Measurements from ENCODE around the gene FPR1. TPM values are rescaled to one million over a fixed set of nuclear protein-coding genes. Genes with fewer than 3 reads are reported as not detected.

The FPR1 gene, protein sequence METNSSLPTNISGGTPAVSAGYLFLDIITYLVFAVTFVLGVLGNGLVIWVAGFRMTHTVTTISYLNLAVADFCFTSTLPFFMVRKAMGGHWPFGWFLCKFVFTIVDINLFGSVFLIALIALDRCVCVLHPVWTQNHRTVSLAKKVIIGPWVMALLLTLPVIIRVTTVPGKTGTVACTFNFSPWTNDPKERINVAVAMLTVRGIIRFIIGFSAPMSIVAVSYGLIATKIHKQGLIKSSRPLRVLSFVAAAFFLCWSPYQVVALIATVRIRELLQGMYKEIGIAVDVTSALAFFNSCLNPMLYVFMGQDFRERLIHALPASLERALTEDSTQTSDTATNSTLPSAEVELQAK
- total RNA-seq = not detected

DNA sequence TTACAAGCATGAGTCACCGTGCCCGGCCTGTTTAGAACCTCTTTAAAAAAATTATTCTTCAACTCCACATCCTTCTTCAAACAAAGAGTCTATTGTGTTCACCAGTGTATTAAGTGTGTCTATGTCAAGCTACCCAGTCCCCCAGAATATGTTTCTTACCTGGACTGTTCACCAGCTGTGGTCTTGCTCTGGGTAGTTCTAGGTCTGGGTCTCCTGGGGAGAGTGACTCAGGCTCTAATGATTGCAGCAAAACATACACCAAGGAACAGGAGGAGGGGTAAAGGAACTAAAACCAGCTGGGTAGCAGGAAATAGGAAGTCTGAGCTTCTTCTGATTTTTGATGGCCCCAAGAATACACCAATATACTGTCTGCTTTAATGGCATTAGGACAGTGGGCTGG is at the start of gene FPR1:
Gene FPR1 (minus strand): TSS at position 224 of the 400 bp plus-strand sequence. CDS start 4,884 bp downstream, outside the sequence.
- H3K4me3 Mint-ChIP-seq = no peak within 1 kb of the TSS
- H3K27me3 Mint-ChIP-seq = peaks cover 10% of the 10 kb centered on the region
- no peaks in the 10 kb centered on the region for H3K36me3 Mint-ChIP-seq
- DNase-seq = no peak
- no peaks in the 10 kb centered on the region for H3K4me1 Mint-ChIP-seq
- no peaks in the 10 kb centered on the region for H3K9me3 Mint-ChIP-seq
- no peak within 1 kb of the TSS for H3K27ac Mint-ChIP-seq

DNA sequence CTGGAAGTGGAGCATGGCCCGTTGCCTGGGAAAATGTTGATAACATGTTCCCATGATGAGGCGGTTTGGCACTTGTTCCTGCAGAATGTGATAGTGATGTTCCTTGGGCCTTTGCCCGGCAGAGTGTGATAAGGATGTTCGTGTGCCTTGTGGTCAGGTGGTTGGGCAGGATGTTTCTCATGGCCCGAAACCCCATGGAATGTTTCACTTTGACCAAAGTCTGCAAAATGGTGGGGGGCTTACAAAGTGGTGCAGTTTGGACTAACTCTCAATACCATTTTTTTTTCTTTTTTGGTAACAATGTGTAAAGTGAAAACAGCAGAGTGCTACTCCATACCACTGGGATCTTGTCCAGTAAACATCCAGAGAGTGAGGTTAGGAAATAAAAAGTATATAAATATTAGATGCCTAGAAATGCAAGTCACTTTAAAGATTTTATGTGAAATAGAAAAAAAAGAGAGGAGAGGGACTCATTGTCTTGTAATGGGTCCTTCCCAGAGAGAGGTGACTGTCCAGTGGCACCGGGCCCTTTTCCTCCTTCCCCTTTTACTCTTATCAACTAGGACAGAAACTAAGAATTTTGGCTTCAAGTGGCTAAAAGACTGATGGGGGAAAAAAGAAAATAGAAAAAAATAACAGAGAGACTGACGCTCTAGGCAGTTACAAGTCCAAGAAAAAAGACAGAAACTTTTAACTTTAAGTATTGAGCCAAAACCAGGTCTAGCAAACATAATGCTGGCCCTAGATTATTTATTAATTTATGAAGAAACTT is 49.0 kb upstream of the FPR1 start:
- no peaks in the 10 kb centered on the region for H3K36me3 Mint-ChIP-seq
- DNase-seq = no peak
- no peaks in the 10 kb centered on the region for H3K9me3 Mint-ChIP-seq
- no peaks in the 10 kb centered on the region for H3K4me1 Mint-ChIP-seq
- no peak overlapping the region for H3K27ac Mint-ChIP-seq
- no peak overlapping the region for H3K4me3 Mint-ChIP-seq
- H3K27me3 Mint-ChIP-seq = peaks cover 21% of the 10 kb centered on the region

DNA sequence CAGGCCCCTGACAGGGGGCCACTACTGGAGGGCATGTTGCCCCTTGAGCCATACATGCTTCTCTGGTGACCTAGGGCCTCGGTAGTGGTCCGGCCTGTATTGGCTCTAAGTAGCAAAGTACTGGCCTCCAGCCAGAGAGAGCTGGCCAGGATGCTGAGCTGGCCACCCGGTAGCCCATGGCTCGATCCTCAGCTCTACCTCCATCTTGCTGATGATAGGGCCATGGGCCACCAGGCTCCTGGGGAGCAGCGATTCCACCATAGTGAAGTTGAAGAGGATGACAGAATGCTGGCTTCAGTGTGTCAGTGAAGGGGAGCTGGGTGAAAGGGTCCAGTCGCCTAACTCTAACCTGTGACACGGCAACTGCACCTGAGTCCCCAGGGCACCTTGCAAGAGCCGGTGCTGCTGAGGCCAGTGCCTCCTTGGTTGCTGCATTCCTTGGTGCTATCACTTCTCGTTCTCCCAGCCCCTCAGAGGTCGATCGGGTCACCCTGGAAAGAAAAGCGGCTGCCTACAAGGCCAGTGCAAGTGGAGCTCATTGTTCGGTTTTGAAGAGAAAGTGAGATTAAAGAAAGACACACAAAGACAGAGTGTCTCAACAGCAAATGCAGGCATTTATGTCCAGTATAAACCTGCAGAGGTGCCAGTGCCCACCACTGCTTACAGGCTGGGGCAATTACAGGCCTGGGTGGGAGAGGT is 48.2 kb upstream of the FPR1 start:
- Mint-ChIP-seq H3K27ac (no peak overlapping the region), H3K4me3 (no peak overlapping the region), H3K36me3 (no peaks in the 10 kb centered on the region), H3K4me1 (no peaks in the 10 kb centered on the region), H3K27me3 (peaks cover 22% of the 10 kb centered on the region), H3K9me3 (no peaks in the 10 kb centered on the region)
- DNase-seq = no peak

DNA sequence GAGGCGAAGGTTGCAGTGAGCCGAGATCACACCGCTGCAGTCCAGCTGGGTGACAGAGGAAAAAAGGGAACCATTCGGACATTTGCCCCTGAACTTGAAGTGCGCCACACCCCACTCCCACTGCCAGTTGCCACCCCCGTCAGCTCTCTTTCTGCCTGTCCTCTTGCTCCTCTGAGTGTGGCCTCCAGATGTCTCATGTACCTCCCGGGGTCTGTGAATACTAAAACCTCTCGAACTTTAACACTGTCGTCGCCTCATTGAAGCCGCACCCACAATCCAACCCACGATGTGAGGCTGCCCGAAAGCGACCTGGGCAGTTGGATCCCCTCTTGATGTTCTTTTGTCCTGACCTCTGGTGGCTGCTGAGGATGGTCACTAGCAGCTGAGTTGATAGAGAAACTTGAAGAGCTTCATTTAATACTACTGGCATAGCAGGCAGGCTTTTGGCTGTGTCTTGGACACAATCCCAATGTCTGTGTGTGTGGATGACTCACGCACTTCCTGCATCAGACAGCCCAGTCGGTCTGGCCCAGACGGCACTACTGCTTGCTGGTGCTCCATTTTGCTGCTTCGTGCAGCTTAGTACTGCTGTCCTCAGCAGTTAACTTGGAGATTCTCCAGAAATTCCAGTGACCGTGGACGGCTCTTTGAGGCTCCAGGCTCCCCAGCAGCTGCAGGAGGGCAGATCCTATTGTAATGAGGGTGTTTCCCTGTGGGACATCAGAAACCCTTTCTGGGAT is 47.5 kb upstream of the FPR1 start:
- no peak overlapping the region for H3K27ac Mint-ChIP-seq
- H3K4me3 Mint-ChIP-seq = no peak overlapping the region
- H3K27me3 Mint-ChIP-seq = peaks cover 24% of the 10 kb centered on the region
- no peaks in the 10 kb centered on the region for H3K9me3 Mint-ChIP-seq
- no peaks in the 10 kb centered on the region for H3K36me3 Mint-ChIP-seq
- DNase-seq = no peak
- no peaks in the 10 kb centered on the region for H3K4me1 Mint-ChIP-seq

DNA sequence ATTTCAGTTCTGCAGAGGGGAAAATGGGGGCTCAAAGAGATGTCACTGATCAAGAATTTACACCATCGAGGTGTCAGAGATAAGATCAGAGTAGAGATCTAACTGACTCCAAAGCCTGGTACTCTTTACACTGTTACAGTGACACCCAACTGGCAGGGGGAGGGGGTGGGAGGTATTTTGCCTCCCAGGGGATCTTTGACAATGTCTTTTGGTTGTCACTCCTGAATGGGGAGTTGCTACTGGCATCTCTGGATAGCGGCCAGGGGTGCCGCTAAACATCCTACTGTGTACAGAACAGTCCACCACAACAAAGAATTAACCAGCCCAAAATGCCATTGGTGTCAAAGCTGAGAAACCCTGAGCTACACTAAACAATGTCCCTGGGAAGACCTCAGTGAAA is 46.4 kb upstream of the FPR1 start:
- Mint-ChIP-seq H3K27ac (no peak overlapping the region), H3K4me1 (no peaks in the 10 kb centered on the region), H3K27me3 (peaks cover 21% of the 10 kb centered on the region), H3K9me3 (no peaks in the 10 kb centered on the region), H3K36me3 (no peaks in the 10 kb centered on the region), H3K4me3 (no peak overlapping the region)
- no peak for DNase-seq

DNA sequence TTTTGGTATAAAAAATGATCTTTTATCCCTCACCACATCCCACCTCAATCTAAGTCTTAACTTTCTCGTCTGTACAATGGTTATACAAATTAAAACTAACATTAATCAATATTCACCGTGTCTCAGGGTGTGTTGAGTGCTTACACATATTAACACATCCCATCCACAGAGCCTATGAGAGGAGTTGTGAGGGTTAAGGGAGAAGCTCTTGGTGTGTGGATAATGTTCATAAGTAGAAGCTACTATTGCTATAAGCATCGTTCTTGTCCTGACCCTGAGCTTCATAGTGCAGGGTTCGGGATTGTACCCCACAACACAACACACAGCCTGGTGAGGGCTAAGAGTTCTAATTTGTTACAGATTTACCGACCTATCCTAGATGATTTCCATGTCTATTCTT is 45.8 kb upstream of the FPR1 start:
- Mint-ChIP-seq H3K4me1 (no peaks in the 10 kb centered on the region), H3K27me3 (peaks cover 20% of the 10 kb centered on the region), H3K36me3 (no peaks in the 10 kb centered on the region), H3K4me3 (no peak overlapping the region), H3K27ac (no peak overlapping the region), H3K9me3 (no peaks in the 10 kb centered on the region)
- no peak for DNase-seq

DNA sequence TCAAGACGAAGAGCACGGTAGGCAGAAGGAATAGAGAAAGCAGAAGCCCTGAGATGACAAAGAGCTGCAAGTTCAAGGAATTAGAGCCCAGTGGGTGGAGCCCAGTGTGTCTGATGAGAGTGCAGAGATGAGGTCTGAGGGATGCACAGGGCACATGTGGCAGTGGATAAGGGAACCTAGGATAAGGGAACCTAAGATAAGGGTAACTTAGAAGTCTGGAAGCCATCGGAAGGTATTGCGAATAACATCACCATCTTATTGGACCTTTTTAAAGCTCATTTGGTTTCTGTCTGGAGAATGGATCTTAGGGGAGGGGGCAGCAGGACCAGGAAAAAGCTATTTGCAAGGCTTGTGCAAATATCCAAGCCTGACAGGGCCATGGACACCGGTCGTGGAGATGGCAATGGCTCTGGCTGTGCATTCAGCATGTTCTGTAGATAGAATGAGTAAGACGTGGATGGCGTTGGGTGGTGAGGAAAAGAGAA is 44.6 kb upstream of the FPR1 start:
- Mint-ChIP-seq H3K9me3 (no peaks in the 10 kb centered on the region), H3K27me3 (peaks cover 20% of the 10 kb centered on the region), H3K4me1 (no peaks in the 10 kb centered on the region), H3K4me3 (no peak overlapping the region), H3K27ac (no peak overlapping the region), H3K36me3 (no peaks in the 10 kb centered on the region)
- no peak for DNase-seq

DNA sequence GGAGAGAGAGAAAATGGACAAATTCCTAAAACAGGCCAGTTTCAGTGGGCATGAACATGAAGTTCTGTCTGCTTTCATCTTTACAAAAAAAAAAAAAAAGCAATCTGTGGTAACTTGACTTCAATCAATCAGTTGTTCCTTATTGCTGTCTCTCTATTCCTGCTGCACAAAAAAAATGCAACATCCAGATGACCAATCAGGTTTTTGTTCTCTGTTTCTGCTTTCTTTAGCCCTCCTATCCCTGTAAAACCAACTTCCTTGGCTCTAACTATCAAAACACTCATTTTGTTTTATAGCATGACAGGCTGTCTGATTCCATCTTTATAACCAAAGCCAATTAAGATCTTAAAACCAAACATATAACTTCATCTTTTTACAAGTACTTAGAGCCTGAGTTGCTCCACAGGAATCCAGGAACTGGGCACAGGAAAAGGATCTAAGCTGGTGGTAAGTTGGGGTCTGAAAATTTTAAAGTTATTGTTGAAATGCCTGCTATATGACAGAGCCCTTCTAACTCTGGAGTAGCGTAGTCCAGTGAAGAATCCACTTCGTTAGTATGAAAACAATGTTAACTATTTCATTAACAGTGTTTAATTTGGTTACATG is 43.3 kb upstream of the FPR1 start, which contains the start of gene FPR3:
Gene FPR3 (plus strand): TSS at position 273 of the 606 bp plus-strand sequence. CDS start 28,592 bp downstream, outside the sequence.
- Mint-ChIP-seq H3K36me3 (no peaks in the 10 kb centered on the region), H3K4me3 (no peak within 1 kb of the TSS), H3K27ac (no peak within 1 kb of the TSS), H3K27me3 (peaks cover 20% of the 10 kb centered on the region), H3K9me3 (no peaks in the 10 kb centered on the region), H3K4me1 (no peaks in the 10 kb centered on the region)
- DNase-seq = no peak

DNA sequence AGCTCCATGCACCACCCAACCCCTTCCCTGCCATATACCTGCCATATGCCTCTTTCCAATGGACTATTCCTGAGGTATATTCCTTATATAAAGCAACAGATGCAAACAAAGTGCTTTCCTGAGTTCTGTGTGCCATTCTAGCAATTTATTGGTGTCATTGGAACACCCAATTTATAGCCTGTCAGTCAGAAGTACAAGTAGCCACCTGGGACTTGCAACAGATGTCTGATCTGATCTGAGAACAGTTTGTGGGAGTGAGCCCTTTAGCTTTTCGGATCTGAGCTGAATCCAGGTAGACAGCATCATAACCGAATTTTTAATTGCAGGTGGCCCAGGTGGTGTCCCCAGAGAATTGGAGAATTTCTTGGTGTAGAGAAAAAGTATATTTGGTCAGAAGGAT is 42.3 kb upstream of the FPR1 start:
- Mint-ChIP-seq H3K9me3 (no peaks in the 10 kb centered on the region), H3K27me3 (peaks cover 20% of the 10 kb centered on the region), H3K36me3 (no peaks in the 10 kb centered on the region), H3K4me3 (no peak overlapping the region), H3K4me1 (no peaks in the 10 kb centered on the region), H3K27ac (no peak overlapping the region)
- no peak for DNase-seq

DNA sequence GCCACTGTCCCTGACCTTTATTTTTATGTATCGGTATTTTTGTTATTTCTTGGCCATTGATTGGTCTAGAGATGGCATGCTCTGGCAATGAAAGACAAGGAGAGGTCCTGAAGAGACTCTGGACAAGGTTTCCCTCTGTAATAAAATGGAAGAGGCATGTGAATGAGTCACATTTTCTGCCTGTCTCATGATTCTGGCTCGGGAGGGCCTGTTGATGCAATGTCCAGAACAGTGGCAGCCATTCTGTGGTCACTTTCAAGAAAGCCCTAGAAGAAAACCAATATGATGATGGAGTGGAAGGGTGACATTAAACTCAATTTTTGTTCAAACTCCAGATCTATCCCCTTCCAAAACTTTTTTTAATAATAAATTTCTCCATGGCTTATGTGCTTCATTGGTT is 41.3 kb upstream of the FPR1 start:
- Mint-ChIP-seq H3K4me3 (no peak overlapping the region), H3K4me1 (no peaks in the 10 kb centered on the region), H3K36me3 (no peaks in the 10 kb centered on the region), H3K27me3 (peaks cover 17% of the 10 kb centered on the region), H3K9me3 (no peaks in the 10 kb centered on the region), H3K27ac (no peak overlapping the region)
- DNase-seq = no peak

DNA sequence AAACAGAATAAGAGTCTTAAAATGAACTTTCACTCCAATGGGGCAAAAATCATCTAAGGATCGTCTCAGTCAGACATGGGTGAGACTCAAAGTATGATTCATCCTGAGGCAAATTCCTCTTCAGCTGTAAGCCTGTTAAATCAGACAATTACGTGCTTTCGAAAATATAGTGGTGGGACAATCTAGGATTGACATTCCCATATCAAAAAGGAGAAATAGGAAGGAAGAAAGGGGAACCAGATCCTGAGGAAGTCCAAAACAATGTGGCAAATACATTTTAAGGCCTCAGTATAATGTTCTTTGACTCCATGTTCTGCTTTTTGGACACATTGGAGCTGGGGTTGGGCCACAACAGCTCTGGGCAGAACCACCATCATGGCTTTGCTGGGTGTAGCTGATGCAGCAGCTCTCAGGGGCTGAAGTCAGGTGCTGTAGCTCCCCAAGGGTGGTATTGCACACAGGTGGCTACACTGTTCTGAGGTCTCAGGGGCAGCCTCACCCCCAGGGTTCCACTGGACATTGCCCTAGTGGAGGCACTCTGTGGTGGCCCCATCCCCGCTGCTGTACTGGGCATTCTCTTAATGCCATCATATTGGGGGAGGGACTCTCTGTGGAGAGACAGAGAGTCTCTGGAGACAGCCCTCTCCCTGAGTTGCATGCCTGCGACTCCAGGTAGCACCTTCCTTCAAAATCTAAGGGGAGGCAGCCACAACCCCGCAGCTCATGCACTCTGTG is 37.5 kb upstream of the FPR1 start:
- H3K4me3 Mint-ChIP-seq = no peak overlapping the region
- no peak for DNase-seq
- H3K9me3 Mint-ChIP-seq = peaks cover 5% of the 10 kb centered on the region
- no peak overlapping the region for H3K27ac Mint-ChIP-seq
- no peaks in the 10 kb centered on the region for H3K36me3 Mint-ChIP-seq
- H3K27me3 Mint-ChIP-seq = peaks cover 4% of the 10 kb centered on the region
- peaks cover 2% of the 10 kb centered on the region for H3K4me1 Mint-ChIP-seq

DNA sequence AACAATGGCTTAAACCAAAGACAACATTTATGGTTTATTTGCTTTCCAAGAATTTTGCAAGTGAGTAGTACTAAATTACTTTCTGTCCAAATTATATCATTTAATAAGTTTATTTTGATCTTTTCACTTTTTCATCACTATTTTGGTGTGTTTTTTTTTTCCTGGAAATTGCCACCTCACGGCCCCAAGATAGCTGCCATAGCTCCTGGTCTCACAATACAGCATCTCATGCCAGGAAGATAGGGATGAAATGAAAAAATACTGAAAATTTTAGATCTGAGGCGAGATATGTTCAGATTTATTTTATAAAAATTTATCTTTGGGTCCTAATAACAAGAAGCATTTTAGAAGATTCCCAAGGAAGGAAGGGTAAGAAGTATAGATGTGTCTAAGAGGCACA is 36.4 kb upstream of the FPR1 start:
- peaks cover 2% of the 10 kb centered on the region for H3K4me1 Mint-ChIP-seq
- H3K9me3 Mint-ChIP-seq = peaks cover 5% of the 10 kb centered on the region
- H3K36me3 Mint-ChIP-seq = no peaks in the 10 kb centered on the region
- DNase-seq = no peak
- no peak overlapping the region for H3K4me3 Mint-ChIP-seq
- no peak overlapping the region for H3K27ac Mint-ChIP-seq
- H3K27me3 Mint-ChIP-seq = peaks cover 4% of the 10 kb centered on the region

DNA sequence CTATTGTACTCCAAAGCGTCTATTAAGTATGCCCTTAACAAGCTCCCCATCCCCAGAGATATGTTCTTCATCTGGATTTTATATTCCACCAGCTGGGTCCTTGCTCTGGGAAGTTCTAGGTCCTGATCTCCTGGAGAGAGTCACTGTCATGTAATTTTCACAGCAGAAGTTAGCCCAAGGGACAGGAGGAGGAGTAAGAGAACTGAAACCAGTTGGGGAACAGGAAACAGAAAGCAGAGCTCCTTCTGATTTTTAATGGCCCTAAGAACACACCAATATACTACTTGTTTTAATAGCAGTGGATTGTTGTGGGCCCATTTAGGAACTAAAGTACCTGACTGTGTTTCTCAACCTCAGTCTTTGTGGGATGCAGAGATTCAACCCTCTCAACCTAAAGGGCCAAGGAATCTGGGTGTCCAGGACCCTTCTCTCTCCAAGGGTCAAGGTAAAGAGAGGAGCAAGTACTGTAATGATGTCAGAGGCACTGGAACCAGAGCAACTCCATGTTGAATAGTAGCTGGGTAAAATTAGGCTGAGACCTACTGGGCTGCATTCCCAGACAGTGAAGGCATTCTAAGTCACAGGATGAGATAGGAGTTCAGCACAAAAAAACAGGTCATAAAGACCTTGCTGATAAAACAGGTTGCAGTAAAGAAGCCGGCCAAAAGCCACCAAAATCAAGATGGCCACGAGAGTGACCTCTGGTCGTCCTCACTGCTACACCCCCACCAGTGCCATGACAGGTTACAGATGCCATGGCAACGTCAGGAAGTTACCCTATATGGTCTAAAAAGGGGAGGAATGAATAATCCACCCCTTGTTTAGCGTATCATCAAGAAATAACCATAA is 35.2 kb upstream of the FPR1 start:
- DNase-seq = no peak
- no peak overlapping the region for H3K4me3 Mint-ChIP-seq
- peaks cover 5% of the 10 kb centered on the region for H3K9me3 Mint-ChIP-seq
- peaks cover 2% of the 10 kb centered on the region for H3K4me1 Mint-ChIP-seq
- H3K27ac Mint-ChIP-seq = no peak overlapping the region
- H3K36me3 Mint-ChIP-seq = no peaks in the 10 kb centered on the region
- peaks cover 10% of the 10 kb centered on the region for H3K27me3 Mint-ChIP-seq
